MM.1S (cell line): ENCODE data around the gene HACL1.
"Not testable (repeated sequence)": the region's sequence is repeated elsewhere in the genome, so short reads cannot be mapped to it uniquely, and the experiment has no call there.

Source experiments
- DNase-seq: peaks from one replicate; pipeline ENCODE4 v3.0.0-alpha.2; 2015
- H2AFZ ChIP-seq: fragments of 300-600 bp; sonication (generic); 2 replicates; pipeline ENCODE4 v1.6.0; 2016; ENCODE audit warnings: antibody characterized with exemption, low read length
- H3F3A ChIP-seq: fragments of 300-600 bp; sonication (generic); 2 replicates; pipeline ENCODE4 v1.6.1; 2016; ENCODE audit warnings: mild to moderate bottlenecking, antibody characterized with exemption, low read length, moderate library complexity, mixed read lengths; ENCODE audit not compliant: insufficient read depth
- H3K27ac ChIP-seq: fragments of 300-600 bp; sonication (generic); 2 replicates; pipeline ENCODE4 v1.5.1; 2016; ENCODE audit warnings: mild to moderate bottlenecking, low read length
- H3K27me3 ChIP-seq: fragments of 300-600 bp; sonication (generic); replicated peaks from 2 replicates; pipeline ENCODE4 v1.6.0; 2016; ENCODE audit warnings: low read length; ENCODE audit not compliant: insufficient read depth
- H3K36me3 ChIP-seq: fragments of 300-600 bp; sonication (generic); replicated peaks from 2 replicates; pipeline ENCODE4 v1.6.1; 2016; ENCODE audit warnings: mild to moderate bottlenecking, low read length, mixed read lengths; ENCODE audit not compliant: insufficient read depth
- H3K4me1 ChIP-seq: fragments of 300-600 bp; sonication (generic); 2 replicates; pipeline ENCODE4 v1.6.1; 2016; ENCODE audit warnings: low read length, mixed read lengths
- H3K4me2 ChIP-seq: fragments of 300-600 bp; sonication (generic); 2 replicates; pipeline ENCODE4 v1.6.0; 2016; ENCODE audit warnings: low read depth, low read length
- H3K4me3 ChIP-seq: fragments of 300-600 bp; sonication (generic); 2 replicates; pipeline ENCODE4 v1.5.1; 2016; ENCODE audit warnings: low read length, mixed read lengths
- H3K79me2 ChIP-seq: fragments of 300-600 bp; sonication (generic); 2 replicates; pipeline ENCODE4 v1.6.1; 2016; ENCODE audit warnings: mixed run types, low read length, mixed read lengths
- H3K9ac ChIP-seq: fragments of 300-600 bp; sonication (generic); 2 replicates; pipeline ENCODE4 v1.6.1; 2016; ENCODE audit warnings: low read length, mixed read lengths
- H3K9me2 ChIP-seq: fragments of 300-600 bp; sonication (generic); replicated peaks from 2 replicates; pipeline ENCODE4 v1.6.1; 2016; ENCODE audit warnings: mild to moderate bottlenecking, low read length, mixed read lengths; ENCODE audit not compliant: insufficient read depth
- H3K9me3 ChIP-seq: fragments of 300-600 bp; sonication (generic); replicated peaks from 2 replicates; pipeline ENCODE4 v1.6.1; 2016; ENCODE audit warnings: mild to moderate bottlenecking, low read length, mixed read lengths; ENCODE audit not compliant: insufficient read depth
- H4K20me1 ChIP-seq: fragments of 300-600 bp; sonication (generic); 2 replicates; pipeline ENCODE4 v1.6.1; 2016; ENCODE audit warnings: mild to moderate bottlenecking, low read length, moderate library complexity, mixed read lengths; ENCODE audit not compliant: insufficient read depth
- EZH2 ChIP-seq: fragments of 300-600 bp; sonication (generic); optimal IDR thresholded peaks from 2 replicates; pipeline ENCODE3; 2017; ENCODE audit warnings: low read depth, mild to moderate bottlenecking, antibody characterized with exemption, low read length, mixed read lengths
- EZH2phosphoT487 ChIP-seq: fragments of 300-600 bp; sonication (generic); IDR thresholded peaks from 2 replicates; pipeline ENCODE4 v1.6.1; 2018; ENCODE audit warnings: antibody characterized with exemption, low read length
- TF ChIP-seq, protein P1 (sequence below): fragments of 300-600 bp; sonication (generic); IDR thresholded peaks from 2 replicates; pipeline ENCODE4 v1.5.1; 2016; ENCODE audit warnings: antibody characterized with exemption, low read length, mixed read lengths

HACL1 gene

DNA sequence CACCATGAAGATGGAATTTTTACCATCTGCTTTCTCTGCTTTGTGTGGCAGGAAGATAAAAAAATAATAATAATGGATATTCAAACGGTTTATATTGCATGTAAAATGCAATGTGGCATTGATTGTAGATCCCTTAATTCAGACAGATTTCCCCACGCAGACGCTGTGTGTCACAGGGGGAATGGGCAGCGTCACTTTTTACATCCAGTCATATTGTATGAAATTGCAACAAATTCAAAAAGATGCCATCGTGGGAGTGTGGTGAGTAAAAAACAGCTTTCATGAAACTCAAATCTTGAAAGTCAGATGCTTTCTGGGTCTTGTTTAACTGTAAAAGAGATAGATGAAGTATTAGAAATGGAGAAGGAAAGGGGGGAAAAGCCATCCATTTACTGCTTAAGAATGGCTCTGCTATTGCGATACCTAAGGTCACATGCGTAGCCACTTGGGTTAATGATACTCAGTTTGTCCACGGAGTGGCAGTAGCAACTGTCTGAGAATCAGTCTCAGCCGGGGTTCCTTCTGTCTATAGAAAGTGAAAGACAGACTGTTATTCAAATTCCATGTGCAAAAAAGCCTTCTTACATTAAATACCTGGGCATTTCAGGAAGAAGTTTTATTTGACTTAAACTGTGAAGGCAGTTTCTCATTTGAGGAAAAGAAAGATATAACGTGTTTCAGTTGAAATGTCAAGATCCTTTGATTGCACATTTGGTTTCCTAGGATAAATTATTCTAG lies 28.7 kb upstream of the HACL1 start:
- no peaks in the 10 kb centered on the region for H3F3A ChIP-seq
- H3K27me3 ChIP-seq, result no peaks in the 10 kb centered on the region
- 0 out of 2 replicates have a peak overlapping the region, but pooled peaks have one; percentile 10 for H2AFZ ChIP-seq
- H4K20me1 ChIP-seq, result no peaks in the 10 kb centered on the region
- peaks cover 8% of the 10 kb centered on the region; the same call in 1 of the 2 replicates for H3K4me1 ChIP-seq
- H3K79me2 ChIP-seq, result no peaks in the 10 kb centered on the region
- H3K4me3 ChIP-seq, result peak overlapping the region; percentile 7; the same call in 1 of the 2 replicates
- no peak overlapping the region for H3K27ac ChIP-seq
- H3K9me3 ChIP-seq, result no peaks in the 10 kb centered on the region
- DNase-seq, result peak; percentile 90
- H3K9ac ChIP-seq, result no peak overlapping the region
- no peaks in the 10 kb centered on the region for H3K9me2 ChIP-seq
- no peaks in the 10 kb centered on the region for H3K36me3 ChIP-seq
- H3K4me2 ChIP-seq, result peak overlapping the region; percentile 57
- TF ChIP-seq EZH2 (no peak), EZH2phosphoT487 (no peak)
- TF ChIP-seq, protein P1, sequence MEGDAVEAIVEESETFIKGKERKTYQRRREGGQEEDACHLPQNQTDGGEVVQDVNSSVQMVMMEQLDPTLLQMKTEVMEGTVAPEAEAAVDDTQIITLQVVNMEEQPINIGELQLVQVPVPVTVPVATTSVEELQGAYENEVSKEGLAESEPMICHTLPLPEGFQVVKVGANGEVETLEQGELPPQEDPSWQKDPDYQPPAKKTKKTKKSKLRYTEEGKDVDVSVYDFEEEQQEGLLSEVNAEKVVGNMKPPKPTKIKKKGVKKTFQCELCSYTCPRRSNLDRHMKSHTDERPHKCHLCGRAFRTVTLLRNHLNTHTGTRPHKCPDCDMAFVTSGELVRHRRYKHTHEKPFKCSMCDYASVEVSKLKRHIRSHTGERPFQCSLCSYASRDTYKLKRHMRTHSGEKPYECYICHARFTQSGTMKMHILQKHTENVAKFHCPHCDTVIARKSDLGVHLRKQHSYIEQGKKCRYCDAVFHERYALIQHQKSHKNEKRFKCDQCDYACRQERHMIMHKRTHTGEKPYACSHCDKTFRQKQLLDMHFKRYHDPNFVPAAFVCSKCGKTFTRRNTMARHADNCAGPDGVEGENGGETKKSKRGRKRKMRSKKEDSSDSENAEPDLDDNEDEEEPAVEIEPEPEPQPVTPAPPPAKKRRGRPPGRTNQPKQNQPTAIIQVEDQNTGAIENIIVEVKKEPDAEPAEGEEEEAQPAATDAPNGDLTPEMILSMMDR, result peak; percentile 83

DNA sequence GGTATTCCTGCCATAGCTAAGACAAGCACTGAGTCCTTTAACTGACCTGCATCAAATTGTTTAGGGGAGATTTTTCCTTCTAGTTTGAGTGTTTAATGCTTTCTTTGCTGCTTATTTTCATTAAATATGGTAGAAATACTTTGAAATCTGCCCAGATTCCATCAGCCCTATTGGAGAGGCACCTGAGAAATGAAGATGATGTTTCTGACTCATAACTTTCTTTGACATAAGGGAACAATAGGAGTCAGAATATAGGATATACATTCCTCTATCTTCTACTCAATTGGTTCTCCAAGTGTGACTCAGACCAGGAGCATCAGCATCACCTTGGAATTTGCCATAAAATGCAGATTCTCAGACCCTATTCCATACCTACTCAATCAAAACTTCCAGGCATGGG lies 27.6 kb upstream of the HACL1 start:
- H3K9me3 ChIP-seq, result no peaks in the 10 kb centered on the region
- DNase-seq, result no peak
- no peaks in the 10 kb centered on the region for H3F3A ChIP-seq
- TF ChIP-seq, protein P1, result no peak
- TF ChIP-seq EZH2phosphoT487 (no peak), EZH2 (no peak)
- no peaks in the 10 kb centered on the region for H4K20me1 ChIP-seq
- peaks cover 8% of the 10 kb centered on the region; the same call in 1 of the 2 replicates for H3K4me1 ChIP-seq
- H3K9ac ChIP-seq, result no peak overlapping the region
- H3K9me2 ChIP-seq, result no peaks in the 10 kb centered on the region
- no peak overlapping the region for H3K4me2 ChIP-seq
- H3K4me3 ChIP-seq, result no peak overlapping the region
- H3K27me3 ChIP-seq, result no peaks in the 10 kb centered on the region
- H2AFZ ChIP-seq, result no peak overlapping the region
- H3K36me3 ChIP-seq, result no peaks in the 10 kb centered on the region
- H3K79me2 ChIP-seq, result no peaks in the 10 kb centered on the region
- H3K27ac ChIP-seq, result no peak overlapping the region

DNA sequence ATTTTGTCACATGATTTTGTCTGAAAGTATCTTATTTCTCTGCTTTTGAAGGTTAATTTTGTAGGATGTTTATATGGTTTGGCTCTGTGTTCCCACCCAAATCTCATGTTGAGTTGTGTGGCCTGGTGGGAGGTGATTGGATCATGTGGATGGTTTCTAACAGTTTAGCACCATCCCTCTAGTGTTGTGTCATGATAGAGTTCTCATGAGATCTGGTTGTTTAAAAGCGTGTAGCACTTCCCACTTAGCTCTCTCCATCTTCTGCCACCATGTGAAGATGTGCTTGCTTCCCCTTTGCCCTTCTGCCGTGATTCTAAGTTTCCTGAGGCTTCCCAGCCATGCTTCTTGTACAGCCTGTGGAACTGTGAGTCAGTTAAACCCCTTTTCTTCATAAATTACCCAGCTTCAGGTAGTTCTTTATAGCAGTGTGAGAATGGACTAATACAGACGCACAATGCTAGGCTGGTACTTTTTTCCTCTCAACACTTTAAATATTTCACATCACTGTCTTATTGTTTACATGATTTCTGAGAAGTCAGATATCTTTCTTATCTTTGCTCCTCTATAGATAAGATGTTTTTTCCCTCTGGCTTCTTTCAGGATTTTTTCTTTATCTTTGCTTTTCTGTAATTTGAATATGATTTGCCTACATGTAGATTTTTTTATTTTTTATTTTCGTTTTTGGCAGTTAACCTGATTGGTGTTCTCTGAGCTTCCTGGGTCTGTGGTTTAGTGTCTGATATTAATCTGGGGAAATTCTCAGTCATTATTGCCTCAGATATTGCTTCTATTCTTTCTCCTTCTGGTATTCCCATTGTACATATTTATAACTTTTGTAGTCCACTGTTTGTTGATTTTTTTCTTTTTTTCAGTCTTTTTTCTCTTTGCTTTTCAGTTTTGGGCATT lies 22.4 kb upstream of the HACL1 start:
- Histone ChIP-seq H3K79me2 (no peaks in the 10 kb centered on the region), H3K27ac (no peak overlapping the region), H3K4me3 (no peak overlapping the region), H3K4me1 (no peaks in the 10 kb centered on the region), H3K36me3 (no peaks in the 10 kb centered on the region), H3K27me3 (no peaks in the 10 kb centered on the region), H3K9me3 (no peaks in the 10 kb centered on the region), H3F3A (no peaks in the 10 kb centered on the region), H2AFZ (no peak overlapping the region), H3K9me2 (no peaks in the 10 kb centered on the region; the same call in 1 of the 2 replicates), H3K9ac (no peak overlapping the region), H3K4me2 (no peak overlapping the region), H4K20me1 (no peaks in the 10 kb centered on the region)
- TF ChIP-seq EZH2 (no peak), EZH2phosphoT487 (no peak)
- TF ChIP-seq, protein P1, result no peak
- no peak for DNase-seq

DNA sequence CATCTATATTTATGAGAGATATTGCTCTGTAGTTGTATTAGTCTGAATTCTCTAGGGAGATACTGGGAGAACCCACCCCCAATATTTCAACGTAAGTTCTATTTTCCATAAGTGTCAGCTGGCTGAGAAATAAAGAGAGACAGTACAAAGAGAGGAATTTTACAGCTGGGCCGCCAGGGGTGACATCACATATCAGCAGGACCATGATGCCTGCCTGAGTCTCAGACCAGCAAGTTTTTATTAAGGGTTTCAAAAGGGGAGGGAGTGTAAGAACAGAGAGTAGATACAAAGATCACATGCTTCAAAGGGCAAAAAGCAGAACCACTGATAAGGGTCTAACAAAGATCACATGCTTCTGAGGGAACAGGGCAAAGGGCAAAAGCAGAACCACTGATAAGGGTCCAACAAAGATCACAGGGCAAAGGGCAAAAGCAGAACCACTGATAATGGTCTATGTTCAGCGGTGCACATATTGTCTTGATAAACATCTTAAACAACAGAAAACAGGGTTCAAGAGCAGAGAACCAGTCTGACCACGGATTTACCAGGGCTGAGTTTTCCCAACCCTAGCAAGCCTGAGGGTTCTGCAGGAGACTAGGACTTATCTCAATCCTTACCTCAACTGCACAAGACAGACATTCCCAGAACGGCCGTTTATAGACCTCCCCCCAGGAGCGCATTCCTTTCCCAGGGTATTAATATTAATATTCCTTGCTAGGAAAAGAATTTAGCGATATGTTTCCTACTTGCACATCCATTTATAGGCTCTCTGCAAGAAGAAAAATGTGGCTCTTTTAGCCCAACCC lies 18.5 kb upstream of the HACL1 start:
- not testable (repeated sequence) for H4K20me1 ChIP-seq, H3K36me3 ChIP-seq, H2AFZ ChIP-seq, H3K27me3 ChIP-seq, H3K4me2 ChIP-seq, H3K9ac ChIP-seq, H3K4me3 ChIP-seq, H3F3A ChIP-seq, H3K4me1 ChIP-seq, H3K9me3 ChIP-seq, H3K79me2 ChIP-seq, DNase-seq, H3K9me2 ChIP-seq, H3K27ac ChIP-seq
